22Rv1 (cell line): Measurements from ENCODE around the gene DNAJC4.

Source experiments
- H3K27ac ChIP-seq: fragments of 450-650 bp; 2 replicates; pipeline ENCODE4 v1.5.1; 2017
- CTCF ChIP-seq: fragments of 450-650 bp; IDR thresholded peaks from 2 replicates; pipeline ENCODE4 v1.5.1; 2017; ENCODE audit warnings: mild to moderate bottlenecking
- ZFX ChIP-seq: fragments of 450-650 bp; IDR thresholded peaks from 2 replicates; pipeline ENCODE4 v1.6.1; 2017; ENCODE audit warnings: antibody characterized with exemption, borderline replicate concordance

DNAJC4 gene

DNA sequence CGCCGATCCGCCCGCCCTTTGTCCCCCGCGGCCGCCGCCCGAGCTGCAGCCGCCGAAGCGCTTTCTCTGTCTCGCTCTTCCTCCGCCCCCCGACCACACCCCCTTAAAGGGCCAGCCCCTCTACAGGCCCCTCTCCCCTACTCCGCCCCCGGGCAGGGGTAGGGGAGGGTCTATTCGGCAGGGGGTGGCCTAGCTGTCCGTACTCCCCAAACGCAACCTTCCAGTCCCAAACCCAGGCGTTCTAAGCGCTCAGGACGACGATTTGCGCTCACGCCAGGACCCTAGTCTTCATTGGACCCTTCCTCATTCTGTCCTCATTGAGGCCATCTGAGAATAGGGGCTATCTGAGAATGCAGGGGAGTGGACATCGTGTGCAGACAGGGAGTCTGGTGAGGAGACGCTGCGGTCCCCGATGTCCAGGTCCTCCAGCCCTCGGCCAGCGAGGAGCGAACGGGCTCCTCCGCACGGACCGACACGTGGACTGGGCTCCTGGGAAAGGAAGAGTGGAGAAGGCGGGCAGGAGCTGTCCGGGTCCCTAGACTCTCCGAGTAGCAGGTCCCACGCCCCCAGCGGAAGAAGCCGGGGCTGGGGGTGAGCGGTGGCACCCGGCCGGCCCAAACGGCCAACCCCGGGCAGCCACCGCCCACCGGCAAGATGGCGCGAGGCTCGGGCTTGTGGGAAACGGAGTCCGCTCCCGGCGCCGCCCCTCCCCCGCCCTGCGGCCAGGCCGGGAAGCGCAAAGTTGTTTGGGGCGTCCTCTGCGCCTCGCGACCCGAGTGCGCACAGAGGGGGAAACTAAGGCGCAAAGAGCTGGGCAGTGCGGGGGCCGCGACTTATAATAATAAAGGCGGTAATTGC lies 16.8 kb downstream of the DNAJC4 start, which contains the start of gene PPP1R14B:
Gene PPP1R14B, minus strand, starts transcription at position 73 of the 858 bp plus-strand sequence. CDS start 270 bp downstream, outside the sequence.
- H3K27ac ChIP-seq, result peak within 1 kb of the TSS; percentile 97

DNA sequence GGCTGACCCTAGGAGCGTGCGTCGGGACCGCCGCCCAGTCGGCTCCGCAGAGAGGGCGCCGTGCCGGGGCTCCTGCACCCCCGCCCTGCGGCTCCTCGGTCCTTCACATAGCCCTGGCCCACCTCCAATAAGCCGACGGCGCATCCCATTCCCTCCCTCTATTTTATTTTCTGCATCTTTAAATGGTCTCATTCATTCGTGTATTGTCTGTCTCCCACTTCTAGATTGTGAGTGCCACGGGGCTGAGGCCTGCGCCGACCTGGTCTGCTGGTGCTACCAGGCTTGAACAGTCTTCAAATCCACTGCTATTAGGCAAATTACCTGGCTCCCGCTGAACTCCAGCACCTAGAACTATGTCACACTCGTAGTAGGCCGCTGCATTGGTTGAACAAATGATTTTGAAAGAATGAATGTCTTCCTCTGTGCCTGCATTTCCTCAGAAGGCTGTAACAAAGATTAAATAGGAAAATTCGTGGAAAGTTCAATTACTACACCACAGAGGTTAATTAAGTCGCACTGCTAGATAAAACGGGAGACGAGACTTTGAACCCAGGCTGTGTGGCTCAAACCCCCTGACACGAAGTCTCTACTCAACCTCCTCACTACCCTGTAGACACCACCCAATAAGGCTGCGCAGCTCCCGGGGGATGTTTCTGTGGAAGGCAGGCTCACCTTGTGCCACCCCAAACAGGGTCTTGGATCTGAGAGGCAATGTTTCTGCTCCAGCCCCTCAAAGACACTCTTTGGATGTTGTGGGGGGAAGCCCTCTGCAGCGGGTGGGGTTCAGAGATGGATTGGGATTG lies 17.6 kb downstream of the DNAJC4 start:
- TF ChIP-seq CTCF (no peak), ZFX (no peak)
- H3K27ac ChIP-seq, result peak overlapping the region; percentile 97

More for the DNA sequence above, 16.8 kb downstream of the DNAJC4 start, which contains the start of gene PPP1R14B:
- TF ChIP-seq CTCF (0 out of 2 replicates have a peak, but pooled peaks have one; percentile 16), ZFX (no peak)

GRCh38 chr11:64248578-64248977 lies 18.2 kb downstream of the DNAJC4 start:
- H3K27ac ChIP-seq, result no peak overlapping the region
- no peak for TF ChIP-seq CTCF
- no peak for TF ChIP-seq ZFX

- TF ChIP-seq CTCF (no peak), ZFX (no peak)
- H3K27ac ChIP-seq, result no peak overlapping the region
Measured at GRCh38 chr11:64249038-64249437, 18.7 kb downstream of the DNAJC4 start.

DNA sequence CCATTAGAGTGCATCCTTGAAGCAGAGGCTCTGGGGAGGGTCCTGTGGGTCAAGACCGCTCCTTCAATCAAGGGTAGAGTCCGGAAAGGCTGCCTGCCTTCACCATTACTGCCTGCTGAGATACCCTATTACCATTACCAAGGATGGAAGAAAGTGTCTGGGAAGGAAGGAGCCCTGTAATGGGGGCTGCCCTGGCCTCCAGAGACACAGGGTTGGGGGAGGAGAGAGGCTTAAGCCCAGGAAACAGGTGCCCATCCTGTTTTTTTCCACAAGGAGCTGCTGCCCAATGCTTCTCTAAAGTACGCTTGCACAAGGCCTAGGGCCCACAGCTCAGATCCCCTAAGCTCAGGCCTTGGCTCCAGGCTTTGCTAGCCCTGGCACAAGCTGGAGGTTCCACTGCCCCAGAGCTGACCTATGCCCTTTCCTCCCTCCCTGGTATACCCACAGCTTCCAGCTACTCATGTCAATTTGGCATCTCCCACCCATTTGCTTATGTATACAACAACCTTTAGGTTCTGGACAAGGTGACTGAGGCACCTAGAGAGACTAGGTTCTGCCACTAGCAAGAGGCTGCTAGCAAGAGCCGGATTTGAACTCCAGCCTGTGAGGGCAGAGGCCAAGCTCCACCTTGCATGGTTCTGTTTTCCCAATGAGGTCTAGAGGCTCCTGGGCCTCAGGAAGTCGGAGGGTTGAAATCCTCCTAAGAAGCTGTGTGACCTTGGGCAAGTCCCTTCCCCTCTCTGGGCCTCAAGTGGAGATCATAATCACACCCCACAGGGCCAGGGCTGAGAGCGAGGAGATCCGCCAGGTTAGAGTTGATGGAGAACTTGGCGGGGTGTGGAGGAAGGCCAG lies 19.4 kb downstream of the DNAJC4 start:
- no peak for TF ChIP-seq ZFX
- no peak for TF ChIP-seq CTCF
- no peak overlapping the region for H3K27ac ChIP-seq

- H3K27ac ChIP-seq, result peak overlapping the region; percentile 82; the same call in 1 of the 2 replicates
- no peak for TF ChIP-seq ZFX
- TF ChIP-seq CTCF, result no peak
Measured at GRCh38 chr11:64250415-64251015, 20.2 kb downstream of the DNAJC4 start.
